HG02981 (cell line): ENCODE results near the gene SULT1C2.
A peak's percentile ranks its signal among the peaks of the same experiment; 100 is the strongest.

ENCODE experiments used
- ATAC-seq: cut with Tn5 transposase; IDR thresholded peaks from one replicate; pipeline ENCODE4 v1.9.1; 2021; ENCODE audit warnings: mild to moderate bottlenecking, moderate library complexity; ENCODE audit not compliant: unreplicated experiment

SULT1C2 gene

GRCh38 chr2:108287169-108287568 is 1.5 kb upstream of the SULT1C2 start:
- no peak for ATAC-seq

DNA sequence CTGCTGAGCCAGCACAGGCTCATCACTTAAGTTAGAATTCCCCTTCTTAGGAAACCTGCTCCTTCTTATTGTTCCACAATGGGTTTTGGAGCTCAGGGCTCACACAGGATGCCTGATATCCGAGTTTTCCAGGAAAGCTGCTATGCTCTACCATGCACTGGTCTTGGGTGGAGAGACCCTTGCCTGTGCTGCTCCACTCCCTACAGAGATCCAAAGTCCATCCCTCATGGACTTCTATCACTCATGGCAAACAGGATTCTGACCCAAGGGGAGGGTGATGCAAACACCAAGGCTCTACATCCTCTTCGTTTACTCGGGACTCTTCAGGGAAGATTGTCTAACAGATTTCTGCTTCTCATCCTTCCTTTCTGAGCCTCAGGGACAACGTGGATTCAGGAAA is 5.2 kb downstream of the SULT1C2 start:
- no peak for ATAC-seq

DNA sequence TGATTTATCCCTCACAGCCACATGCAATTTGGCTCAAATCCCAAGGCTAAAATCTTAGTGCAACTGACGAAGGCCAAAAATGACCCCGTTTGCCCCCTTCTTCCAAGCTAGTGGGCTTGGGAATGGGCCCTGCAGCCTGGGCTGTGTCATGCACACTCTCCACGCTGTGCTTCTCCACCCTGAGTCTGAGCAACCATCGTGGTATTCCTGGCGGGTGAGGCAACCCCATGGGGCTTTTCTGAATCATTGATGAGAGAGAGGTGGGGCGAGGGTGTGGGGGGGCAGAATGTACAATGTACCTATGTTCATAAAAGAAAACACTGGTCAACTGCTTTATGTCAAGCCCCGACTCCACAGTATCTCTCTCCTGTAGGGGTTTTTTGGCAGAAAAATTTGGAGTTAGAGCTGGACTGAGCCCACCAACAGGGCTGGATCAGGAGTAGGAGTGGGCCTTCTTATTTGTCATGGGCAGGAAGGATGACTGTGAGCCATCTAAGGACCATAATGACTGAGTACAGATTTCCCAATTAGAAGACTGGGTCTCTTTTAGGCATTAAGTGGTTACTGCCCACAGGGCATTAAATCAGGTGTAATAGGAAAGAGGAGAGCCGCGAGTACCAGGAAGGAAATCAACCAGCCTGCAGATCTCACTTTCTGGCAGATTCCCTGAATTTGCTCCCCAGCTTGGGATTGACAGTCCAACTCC is 8.9 kb downstream of the SULT1C2 start:
- ATAC-seq = no peak

DNA sequence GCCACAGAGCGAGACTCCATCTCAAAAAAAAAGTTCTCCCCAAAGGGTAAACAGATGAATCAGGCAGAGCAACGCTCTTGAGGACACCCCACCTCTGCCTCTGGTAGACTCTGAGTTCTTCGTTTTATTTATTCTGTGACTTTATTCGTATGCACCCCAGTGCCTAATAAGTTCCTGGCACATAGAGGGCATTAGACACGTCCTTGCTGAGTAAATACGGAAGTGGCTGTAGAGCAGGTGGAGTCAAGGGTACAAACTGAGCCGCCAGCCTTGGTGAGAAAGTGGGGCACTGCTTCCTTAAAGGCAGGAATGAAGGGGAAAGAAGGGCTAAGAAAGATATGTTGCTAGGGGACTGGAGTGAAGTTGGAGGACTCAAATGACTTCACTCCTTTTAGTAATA is 12.9 kb downstream of the SULT1C2 start:
- no peak for ATAC-seq

DNA sequence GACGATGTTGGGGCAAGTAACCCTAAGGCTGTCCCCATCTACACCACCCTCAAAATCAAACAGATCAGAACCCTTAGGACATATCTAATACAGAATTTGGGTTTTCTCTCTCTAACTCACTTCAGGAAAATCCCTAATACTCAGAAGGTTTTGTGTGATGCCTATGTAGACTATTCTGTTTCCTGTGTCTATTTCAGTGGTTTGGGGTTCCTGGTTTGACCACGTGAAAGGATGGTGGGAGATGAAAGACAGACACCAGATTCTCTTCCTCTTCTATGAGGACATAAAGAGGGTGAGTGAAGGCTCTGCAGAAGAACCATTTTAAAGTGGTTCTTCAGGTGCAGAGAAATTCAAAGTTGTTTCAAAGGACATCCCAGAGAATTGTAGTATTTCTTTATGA is 16.3 kb downstream of the SULT1C2 start:
- ATAC-seq = peak; percentile 53

DNA sequence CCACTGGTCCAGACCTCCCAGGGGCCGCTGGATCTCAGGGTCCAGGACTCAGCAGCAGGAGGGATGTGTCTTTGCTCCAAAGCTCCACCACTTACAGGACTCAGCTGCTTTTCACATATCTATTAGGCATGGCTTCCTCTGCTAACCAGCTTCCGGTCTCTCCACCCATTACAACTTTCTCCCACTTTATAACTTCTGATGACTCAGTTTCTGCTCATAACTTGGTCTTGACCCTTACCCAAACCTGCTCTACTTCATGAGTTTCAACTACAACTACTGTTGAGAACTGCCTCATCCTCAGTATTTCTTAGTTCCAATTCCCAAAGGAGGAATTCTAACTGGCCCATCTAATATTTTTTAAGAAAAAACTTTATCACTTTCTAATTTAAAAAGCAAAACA is 17.2 kb downstream of the SULT1C2 start:
- ATAC-seq = no peak

DNA sequence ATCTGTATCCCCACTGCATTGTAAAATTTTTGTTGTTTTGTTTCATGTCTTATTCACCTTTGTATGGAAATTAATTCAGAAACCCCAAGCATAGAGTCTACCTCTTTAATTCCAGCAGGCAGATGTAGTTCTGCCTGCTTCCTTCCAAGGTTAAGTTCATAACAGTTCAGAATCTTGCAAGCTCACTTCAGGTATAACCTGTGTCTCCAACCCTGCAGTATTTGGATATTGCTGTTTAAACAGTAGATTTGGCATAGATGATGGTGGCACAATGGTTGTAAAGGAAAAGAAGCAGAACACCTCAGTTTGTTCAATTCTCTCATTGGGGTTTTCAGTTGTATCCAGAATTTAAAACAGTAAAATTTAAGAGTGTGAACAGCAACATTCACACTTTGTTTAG is 21.2 kb downstream of the SULT1C2 start:
- no peak for ATAC-seq

GRCh38 chr2:108314586-108315296 is 26.0 kb downstream of the SULT1C2 start:
- ATAC-seq = no peak

DNA sequence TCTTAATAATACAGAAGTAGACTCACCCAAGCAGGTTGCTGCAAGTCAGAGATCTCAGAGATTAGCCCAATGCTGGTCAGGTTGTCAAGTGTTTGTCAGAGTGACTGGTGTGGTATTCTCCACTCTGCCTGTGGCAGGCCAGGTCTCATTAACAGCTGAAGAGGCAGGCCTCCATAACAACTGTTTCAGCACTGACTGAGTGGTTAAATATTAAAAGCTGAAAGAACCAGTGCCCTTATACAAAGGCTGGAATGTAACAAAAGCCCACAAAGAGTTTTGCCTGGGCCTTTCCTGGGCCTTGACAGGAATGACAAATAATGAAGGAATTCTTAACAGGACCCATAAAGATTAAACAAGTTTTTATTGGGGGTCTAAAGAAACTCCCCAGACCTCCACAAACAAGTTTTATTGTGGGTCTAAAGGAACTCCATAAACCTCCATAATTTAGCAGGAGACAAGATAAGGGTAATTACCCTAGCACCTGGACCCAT is 26.8 kb downstream of the SULT1C2 start:
- no peak for ATAC-seq

GRCh38 chr2:108316033-108316432 is 27.3 kb downstream of the SULT1C2 start:
- ATAC-seq = no peak

DNA sequence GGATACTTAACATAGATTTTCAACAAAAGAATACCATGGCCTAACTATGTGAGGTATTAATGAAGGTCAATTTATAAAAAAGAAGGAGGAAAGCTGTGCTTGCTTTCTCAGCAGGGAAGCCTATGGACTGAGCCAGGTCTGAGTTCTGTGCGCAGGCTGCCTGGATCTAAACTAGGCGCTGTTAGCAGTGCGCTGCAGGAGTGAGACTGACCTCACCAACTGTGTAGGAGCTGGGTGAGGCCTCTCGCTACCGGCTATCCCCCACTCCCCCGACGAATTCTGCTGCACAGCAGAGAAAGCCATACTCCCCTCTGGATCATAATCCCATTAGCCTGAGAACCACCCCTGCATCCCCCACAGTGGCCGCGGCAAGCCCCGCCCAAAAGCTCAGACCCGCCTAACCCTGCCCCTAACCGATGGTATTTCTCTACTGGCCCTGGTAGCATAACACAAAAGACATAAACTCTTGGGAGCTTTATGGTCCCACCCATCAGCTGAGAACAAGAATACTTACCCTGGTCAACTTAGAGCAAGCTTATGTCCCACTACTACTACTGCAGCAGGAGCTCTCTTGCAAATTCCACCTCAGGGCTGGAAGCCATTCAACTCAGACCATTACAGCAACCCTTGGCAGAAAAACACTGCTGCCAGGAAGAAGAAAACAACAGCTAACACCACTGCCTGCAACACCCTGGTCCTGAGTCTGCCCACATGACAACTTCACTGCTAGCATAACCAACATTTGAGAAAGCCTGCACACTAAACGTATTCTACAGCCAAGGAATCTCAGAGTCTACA is 28.0 kb downstream of the SULT1C2 start:
- no peak for ATAC-seq

DNA sequence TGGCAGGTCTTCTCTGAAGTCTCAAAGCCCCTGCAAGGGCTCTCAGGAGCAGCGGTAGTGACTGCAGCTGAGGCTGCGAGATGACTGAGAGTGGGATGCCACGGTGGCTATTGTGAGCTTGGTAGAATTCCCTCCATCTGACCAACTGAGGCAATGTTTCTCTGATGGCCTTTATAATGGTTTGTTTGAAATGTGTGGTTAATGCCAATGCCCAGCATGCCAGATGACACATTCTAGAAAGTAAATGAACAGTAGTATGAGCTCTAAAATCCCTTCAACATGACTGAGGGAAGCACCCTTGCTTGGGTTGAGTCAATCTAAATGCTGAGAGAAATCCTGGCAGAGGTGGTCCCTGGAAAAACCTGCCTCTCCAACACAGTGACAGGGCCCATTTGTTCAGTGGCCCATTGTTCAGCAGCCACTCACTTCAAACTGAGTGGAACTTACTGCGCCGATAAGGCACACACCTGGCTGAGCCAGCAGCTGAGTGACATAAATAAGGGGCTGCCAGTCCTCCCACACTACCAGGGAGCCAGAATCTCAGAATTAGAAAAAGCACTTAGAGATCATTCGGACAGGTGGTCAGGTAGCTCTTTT is 31.7 kb downstream of the SULT1C2 start:
- no peak for ATAC-seq

DNA sequence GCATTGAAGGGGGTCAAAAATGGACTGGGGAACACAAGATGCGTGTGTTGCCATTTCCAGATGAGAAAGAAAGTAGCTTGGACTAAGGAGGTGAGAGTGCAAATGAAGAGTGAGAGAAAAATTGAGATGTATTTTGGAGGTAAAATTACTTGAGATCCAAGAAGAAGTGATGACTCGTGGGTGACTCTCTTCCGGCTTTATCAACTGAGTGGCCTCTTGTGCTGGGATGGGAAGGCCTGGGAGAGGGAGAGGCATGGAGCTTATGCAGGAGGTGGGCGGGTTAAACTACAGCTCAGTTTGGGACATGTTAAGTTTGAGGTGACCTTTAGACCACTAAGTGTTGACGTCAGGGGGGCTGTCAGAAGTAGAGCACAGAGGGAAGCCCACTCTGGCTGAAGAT is 34.9 kb downstream of the SULT1C2 start:
- no peak for ATAC-seq

- no peak for ATAC-seq
These were observed 36.0 kb downstream of the SULT1C2 start for GRCh38 chr2:108324531-108325255.

GRCh38 chr2:108325756-108326155 is 37.1 kb downstream of the SULT1C2 start:
- no peak for ATAC-seq

GRCh38 chr2:108329771-108330170 is 41.1 kb downstream of the SULT1C2 start:
- ATAC-seq = no peak

- ATAC-seq = no peak
These were observed 42.3 kb downstream of the SULT1C2 start for GRCh38 chr2:108330979-108331378.

- no peak for ATAC-seq
These were observed 57.3 kb downstream of the SULT1C2 start for GRCh38 chr2:108345951-108346350.

DNA sequence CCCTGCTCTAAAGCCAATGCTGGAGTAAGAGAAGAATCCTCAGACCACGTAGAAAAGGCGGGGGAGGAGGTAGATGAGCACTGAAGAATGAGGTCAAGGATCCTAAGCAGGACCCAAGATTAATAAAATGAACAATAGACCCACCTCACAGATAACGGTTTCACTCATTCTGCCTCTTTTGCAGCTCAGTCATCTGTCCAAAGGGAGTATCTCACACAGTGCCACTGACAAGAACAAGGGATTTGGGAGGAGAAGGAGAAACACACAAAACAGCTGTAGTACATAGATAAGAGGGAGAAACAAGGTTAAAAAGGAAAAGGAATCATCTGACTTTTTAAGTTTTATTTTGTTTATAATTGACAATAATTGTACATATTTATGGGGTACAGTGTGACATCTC is 58.1 kb downstream of the SULT1C2 start:
- ATAC-seq = no peak

- ATAC-seq = no peak
These were observed 59.1 kb downstream of the SULT1C2 start for GRCh38 chr2:108347786-108348185.
